WTC11 (cell line): ENCODE data around the gene RAET1G.
"Not testable (repeated sequence)": the region's sequence is repeated elsewhere in the genome, so short reads cannot be mapped to it uniquely, and the experiment has no call there.

Source experiments
- ATF2 ChIP-seq: sonication (generic); formaldehyde crosslinking; IDR thresholded peaks from 2 replicates; pipeline ENCODE4 v1.8.1; 2022; ENCODE audit warnings: low read depth, missing genetic modification reagents, borderline replicate concordance
- CTCF ChIP-seq: fragments of 200-600 bp; IDR thresholded peaks from 2 replicates; pipeline ENCODE4 v1.8.0; 2022; ENCODE audit warnings: antibody characterized with exemption
- FOXP1 ChIP-seq: sonication (generic); formaldehyde crosslinking; IDR thresholded peaks from 2 replicates; pipeline ENCODE4 v1.8.0; 2022; ENCODE audit warnings: missing genetic modification reagents, mild to moderate bottlenecking, moderate library complexity, borderline replicate concordance
- JUN ChIP-seq: sonication (generic); formaldehyde crosslinking; IDR thresholded peaks from 2 replicates; pipeline ENCODE4 v1.8.0; 2023; ENCODE audit warnings: mild to moderate bottlenecking, missing genetic modification reagents
- NFYB ChIP-seq: sonication (generic); formaldehyde crosslinking; conservative IDR thresholded peaks from 2 replicates; pipeline ENCODE4 v1.8.0; 2022; ENCODE audit warnings: low read depth, missing genetic modification reagents
- NR3C1 ChIP-seq: sonication (generic); formaldehyde crosslinking; conservative IDR thresholded peaks from 2 replicates; pipeline ENCODE4 v1.8.1; 2023; ENCODE audit warnings: low read depth, mild to moderate bottlenecking, missing genetic modification reagents
- TCF7 ChIP-seq: sonication (generic); formaldehyde crosslinking; IDR thresholded peaks from 2 replicates; pipeline ENCODE4 v1.8.0; 2022; ENCODE audit warnings: mild to moderate bottlenecking, low read depth, missing genetic modification reagents, moderate library complexity
- ZNF317 ChIP-seq: sonication (generic); formaldehyde crosslinking; IDR thresholded peaks from 2 replicates; pipeline ENCODE4 v1.8.1; 2023; ENCODE audit warnings: low read depth, mild to moderate bottlenecking, moderate library complexity, missing genetic modification reagents, borderline replicate concordance
- ZNF416 ChIP-seq: fragments of 250-450 bp; sonication (Bioruptor Pico); IDR thresholded peaks from 2 replicates; pipeline ENCODE4 v1.9.0; 2021; ENCODE audit warnings: mild to moderate bottlenecking, inconsistent platforms
- TF ChIP-seq, protein P1 (sequence below): fragments of 250-450 bp; sonication (Bioruptor Pico); IDR thresholded peaks from 2 replicates; pipeline ENCODE4 v2.1.2; 2022; ENCODE audit warnings: mild to moderate bottlenecking, moderate library complexity
- TF ChIP-seq, protein P2 (sequence below): sonication (generic); formaldehyde crosslinking; conservative IDR thresholded peaks from 2 replicates; pipeline ENCODE4 v1.8.1; 2023; ENCODE audit warnings: mild to moderate bottlenecking, low read depth, missing genetic modification reagents, moderate library complexity
- TF ChIP-seq, protein P3 (sequence below): sonication (generic); formaldehyde crosslinking; IDR thresholded peaks from 2 replicates; pipeline ENCODE4 v1.8.1; 2023; ENCODE audit warnings: mild to moderate bottlenecking, missing genetic modification reagents, borderline replicate concordance

GRCh38 chr6:149953934-149954327 lies 31.0 kb upstream of the RAET1G start:
- TF ChIP-seq, protein P1, sequence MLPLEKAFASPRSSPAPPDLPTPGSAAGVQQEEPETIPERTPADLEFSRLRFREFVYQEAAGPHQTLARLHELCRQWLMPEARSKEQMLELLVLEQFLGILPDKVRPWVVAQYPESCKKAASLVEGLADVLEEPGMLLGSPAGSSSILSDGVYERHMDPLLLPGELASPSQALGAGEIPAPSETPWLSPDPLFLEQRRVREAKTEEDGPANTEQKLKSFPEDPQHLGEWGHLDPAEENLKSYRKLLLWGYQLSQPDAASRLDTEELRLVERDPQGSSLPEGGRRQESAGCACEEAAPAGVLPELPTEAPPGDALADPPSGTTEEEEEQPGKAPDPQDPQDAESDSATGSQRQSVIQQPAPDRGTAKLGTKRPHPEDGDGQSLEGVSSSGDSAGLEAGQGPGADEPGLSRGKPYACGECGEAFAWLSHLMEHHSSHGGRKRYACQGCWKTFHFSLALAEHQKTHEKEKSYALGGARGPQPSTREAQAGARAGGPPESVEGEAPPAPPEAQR (CRISPR knock-in tag) = not testable (repeated sequence)
- not testable (repeated sequence) for TF ChIP-seq ATF2 (CRISPR knock-in tag); CTCF; ZNF416 (CRISPR knock-in tag); NR3C1 (CRISPR knock-in tag); FOXP1 (CRISPR knock-in tag); ZNF317; TCF7; JUN (CRISPR knock-in tag); NFYB
- TF ChIP-seq, protein P2, sequence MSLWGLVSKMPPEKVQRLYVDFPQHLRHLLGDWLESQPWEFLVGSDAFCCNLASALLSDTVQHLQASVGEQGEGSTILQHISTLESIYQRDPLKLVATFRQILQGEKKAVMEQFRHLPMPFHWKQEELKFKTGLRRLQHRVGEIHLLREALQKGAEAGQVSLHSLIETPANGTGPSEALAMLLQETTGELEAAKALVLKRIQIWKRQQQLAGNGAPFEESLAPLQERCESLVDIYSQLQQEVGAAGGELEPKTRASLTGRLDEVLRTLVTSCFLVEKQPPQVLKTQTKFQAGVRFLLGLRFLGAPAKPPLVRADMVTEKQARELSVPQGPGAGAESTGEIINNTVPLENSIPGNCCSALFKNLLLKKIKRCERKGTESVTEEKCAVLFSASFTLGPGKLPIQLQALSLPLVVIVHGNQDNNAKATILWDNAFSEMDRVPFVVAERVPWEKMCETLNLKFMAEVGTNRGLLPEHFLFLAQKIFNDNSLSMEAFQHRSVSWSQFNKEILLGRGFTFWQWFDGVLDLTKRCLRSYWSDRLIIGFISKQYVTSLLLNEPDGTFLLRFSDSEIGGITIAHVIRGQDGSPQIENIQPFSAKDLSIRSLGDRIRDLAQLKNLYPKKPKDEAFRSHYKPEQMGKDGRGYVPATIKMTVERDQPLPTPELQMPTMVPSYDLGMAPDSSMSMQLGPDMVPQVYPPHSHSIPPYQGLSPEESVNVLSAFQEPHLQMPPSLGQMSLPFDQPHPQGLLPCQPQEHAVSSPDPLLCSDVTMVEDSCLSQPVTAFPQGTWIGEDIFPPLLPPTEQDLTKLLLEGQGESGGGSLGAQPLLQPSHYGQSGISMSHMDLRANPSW (CRISPR knock-in tag) = not testable (repeated sequence)
- TF ChIP-seq, protein P3, sequence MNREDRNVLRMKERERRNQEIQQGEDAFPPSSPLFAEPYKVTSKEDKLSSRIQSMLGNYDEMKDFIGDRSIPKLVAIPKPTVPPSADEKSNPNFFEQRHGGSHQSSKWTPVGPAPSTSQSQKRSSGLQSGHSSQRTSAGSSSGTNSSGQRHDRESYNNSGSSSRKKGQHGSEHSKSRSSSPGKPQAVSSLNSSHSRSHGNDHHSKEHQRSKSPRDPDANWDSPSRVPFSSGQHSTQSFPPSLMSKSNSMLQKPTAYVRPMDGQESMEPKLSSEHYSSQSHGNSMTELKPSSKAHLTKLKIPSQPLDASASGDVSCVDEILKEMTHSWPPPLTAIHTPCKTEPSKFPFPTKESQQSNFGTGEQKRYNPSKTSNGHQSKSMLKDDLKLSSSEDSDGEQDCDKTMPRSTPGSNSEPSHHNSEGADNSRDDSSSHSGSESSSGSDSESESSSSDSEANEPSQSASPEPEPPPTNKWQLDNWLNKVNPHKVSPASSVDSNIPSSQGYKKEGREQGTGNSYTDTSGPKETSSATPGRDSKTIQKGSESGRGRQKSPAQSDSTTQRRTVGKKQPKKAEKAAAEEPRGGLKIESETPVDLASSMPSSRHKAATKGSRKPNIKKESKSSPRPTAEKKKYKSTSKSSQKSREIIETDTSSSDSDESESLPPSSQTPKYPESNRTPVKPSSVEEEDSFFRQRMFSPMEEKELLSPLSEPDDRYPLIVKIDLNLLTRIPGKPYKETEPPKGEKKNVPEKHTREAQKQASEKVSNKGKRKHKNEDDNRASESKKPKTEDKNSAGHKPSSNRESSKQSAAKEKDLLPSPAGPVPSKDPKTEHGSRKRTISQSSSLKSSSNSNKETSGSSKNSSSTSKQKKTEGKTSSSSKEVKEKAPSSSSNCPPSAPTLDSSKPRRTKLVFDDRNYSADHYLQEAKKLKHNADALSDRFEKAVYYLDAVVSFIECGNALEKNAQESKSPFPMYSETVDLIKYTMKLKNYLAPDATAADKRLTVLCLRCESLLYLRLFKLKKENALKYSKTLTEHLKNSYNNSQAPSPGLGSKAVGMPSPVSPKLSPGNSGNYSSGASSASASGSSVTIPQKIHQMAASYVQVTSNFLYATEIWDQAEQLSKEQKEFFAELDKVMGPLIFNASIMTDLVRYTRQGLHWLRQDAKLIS = not testable (repeated sequence)
